Stomach (tissue), 4 donors: ENCODE measurements around the gene MYO3B.

Experiments used
- CTCF ChIP-seq, 7 experiments: fragments of 450-650 bp in 4 of 7; fragments of 200-600 bp in 3 of 7; sonication (generic) in 3 of 7; IDR thresholded peaks; one replicate each; pipeline ENCODE4 v1.5.1; 2016 to 2019; ENCODE audit warnings: antibody characterized with exemption in 7 of 7, control low read depth in 2 of 7, mild to moderate bottlenecking in 1 of 7
- EP300 ChIP-seq: sonication (generic); formaldehyde crosslinking; IDR thresholded peaks from one replicate; pipeline ENCODE4 v1.6.1; 2017; ENCODE audit warnings: antibody characterized with exemption
- POLR2A ChIP-seq, 4 donors: fragments of 450-650 bp; IDR thresholded peaks; one replicate each; pipeline ENCODE4 v1.6.1; 2016; ENCODE audit warnings: antibody characterized with exemption in 4 of 4, control low read depth in 2 of 4, mild to moderate bottlenecking in 1 of 4, moderate library complexity in 1 of 4
- POLR2AphosphoS5 ChIP-seq, 3 donors: sonication (generic); formaldehyde crosslinking; IDR thresholded peaks; one replicate each; pipeline ENCODE4 v1.6.1; 2016; ENCODE audit warnings: antibody characterized with exemption in 3 of 3

GRCh38 chr2:170651624-170652325, 473.8 kb downstream of the MYO3B start:
- no peak for TF ChIP-seq CTCF (IDR thresholded peaks at IDR 0.05)
- TF ChIP-seq POLR2A (IDR thresholded peaks at IDR 0.05), result no peak
- no peak for TF ChIP-seq POLR2AphosphoS5 (IDR thresholded peaks at IDR 0.05)
- no peak for TF ChIP-seq EP300
